HG03354 (cell line): ENCODE results near the gene ABCC8.

Experiments
- ATAC-seq: cut with Tn5 transposase; IDR thresholded peaks from one replicate; pipeline ENCODE4 v1.9.1; 2021; ENCODE audit warnings: mild to moderate bottlenecking; ENCODE audit not compliant: unreplicated experiment, poor library complexity, severe bottlenecking

ABCC8 gene

DNA sequence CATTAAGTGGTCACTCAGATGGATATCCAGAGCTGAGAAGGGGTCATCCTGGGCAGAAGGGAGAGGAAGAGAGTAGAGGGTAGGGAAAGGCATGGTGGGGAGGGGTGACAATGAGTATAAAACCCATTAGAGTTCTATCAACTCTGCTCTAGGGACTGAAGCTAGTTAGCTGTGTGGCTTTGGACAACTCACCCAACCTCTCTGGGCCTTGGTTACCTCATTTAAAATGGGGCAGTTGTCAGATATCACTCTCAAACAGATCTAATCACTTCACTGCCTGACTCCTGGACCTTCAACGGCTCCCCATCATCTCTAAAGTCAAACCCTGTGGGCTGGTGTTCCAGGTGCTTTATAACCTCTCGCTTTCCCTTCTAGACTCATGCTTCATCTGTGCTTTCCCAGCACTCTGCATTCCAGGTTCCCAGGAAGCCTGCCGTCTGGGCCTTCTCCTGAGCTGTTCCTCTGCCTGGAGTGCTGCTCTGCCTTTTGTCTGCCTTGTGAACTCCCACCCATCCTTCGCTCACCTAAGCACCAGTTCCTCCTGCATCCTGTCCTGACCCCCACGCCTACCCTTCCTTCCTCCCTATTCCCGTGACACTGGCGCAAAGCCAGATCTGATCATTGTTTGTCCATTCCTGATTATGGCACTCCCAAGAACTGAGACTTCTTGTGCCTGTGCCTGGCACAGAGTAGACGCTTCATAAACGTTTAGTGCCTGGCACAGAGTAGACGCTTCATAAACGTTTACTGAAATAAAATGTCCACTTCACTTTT, 65.9 kb downstream of the ABCC8 start:
- no peak for ATAC-seq

DNA sequence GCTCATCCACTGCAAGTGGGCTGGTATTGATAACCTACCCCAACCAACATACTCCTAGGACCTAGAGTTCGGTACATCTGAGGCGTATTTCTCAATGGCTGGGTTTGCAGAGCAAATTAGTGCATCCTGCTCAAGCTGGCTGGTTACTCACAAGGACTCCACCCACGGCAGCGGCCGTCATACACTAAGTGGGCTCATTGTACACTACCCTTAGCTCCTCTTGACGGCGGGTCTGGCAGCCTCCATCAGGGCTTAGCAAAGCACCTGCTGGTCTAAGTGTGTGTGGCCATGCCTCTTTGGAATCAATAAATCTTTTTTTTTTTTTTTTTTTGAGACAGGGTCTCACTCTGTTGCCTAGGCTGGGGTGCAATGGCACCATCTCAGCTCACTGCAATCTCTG, 68.0 kb downstream of the ABCC8 start:
- no peak for ATAC-seq

DNA sequence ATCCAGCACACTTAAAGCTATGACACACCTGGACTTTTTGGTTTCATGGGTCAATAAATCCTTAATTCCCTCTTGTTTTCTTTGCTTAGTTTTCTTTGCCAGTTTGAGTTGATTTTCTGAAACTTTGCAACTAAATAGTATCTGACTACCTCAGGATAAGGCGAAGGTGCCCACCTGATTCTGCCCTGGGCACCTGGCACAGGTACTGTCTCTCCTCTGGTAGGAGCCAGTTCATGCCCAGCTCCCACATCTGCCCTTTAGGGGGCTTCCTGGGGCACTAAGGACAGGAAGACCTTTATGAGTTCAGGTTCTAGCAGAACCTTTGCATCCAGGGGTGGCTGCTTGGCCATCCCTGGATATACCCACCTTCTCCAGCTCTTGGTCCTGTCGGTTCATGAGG, 68.6 kb downstream of the ABCC8 start:
- ATAC-seq, result no peak

GRCh38 chr11:17407575-17407974, 69.1 kb downstream of the ABCC8 start:
- no peak for ATAC-seq

GRCh38 chr11:17406818-17407149, 69.9 kb downstream of the ABCC8 start:
- ATAC-seq, result no peak

DNA sequence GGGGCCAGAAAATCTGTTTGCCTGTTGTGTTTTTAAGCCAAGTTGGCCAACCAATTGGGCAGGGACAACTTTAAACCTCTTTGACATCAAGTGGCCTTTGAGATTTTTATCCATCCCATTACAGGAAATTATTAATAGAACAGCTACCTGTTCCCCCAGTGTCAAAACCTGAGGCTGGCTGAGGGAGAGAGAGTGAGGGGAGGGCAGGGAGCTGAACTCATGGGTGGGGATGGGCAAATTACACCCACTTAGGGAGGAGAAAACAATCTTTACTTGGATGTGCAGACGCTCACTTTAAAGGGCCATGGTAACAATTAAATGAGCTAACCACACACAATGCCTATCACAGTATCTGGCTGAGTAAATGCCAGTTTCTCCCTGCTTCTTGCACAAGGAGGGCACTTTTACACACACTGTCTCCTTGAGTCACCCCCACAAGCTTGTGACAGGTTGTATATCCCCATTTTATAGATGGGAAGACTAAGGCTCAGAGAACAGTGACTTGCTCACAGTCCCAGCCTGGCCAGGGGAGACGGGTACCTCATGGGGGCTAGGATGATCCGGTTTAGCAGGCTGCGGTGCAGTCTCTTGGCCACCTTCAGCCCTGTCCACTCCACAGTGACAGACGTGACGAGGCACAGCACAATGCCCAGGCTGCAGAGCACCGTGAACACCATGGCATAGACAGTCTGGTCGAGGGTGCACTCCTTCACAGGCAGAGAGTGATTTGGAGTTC, 70.4 kb downstream of the ABCC8 start:
- ATAC-seq, result no peak

DNA sequence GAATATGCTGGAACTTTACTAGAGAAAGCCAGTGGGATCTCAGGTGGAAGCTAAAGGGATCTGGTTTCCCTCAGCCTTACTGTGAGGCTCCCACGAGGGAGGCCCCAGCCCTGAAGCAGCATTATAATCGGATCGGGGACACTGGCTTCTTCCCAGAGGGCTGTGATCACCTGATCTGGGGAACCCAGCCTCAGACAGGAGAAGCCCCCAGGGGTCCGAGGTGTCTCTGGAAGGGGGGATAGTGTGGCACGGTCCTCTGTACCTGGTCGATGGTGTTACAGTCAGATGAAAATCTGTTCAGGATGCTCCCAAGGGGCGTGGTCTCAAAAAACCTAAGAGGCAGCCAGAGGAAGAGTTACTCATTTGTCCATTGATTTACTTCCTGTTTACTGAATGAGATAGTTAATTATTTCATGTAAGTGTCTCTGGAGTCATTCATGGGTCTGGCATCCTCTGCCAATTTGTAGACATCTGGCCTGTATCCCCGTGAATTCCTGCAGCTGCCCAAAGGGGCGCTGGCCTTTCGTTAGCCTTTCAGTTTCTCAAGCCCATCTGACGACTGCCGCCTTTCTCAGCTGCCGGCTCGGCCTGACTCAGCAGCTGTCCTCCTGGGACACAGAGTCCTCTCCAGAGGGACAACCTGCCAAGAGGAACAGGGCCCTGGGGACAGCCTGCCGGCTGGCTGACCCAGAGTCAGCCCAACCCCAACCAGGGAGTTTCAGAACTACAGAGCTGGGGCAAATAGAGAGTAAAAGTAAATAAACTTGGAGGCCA, 71.2 kb downstream of the ABCC8 start:
- no peak for ATAC-seq

GRCh38 chr11:17403980-17404759, 72.5 kb downstream of the ABCC8 start:
- ATAC-seq, result no peak

- no peak for ATAC-seq
Measured at GRCh38 chr11:17402486-17402885, 74.2 kb downstream of the ABCC8 start.

DNA sequence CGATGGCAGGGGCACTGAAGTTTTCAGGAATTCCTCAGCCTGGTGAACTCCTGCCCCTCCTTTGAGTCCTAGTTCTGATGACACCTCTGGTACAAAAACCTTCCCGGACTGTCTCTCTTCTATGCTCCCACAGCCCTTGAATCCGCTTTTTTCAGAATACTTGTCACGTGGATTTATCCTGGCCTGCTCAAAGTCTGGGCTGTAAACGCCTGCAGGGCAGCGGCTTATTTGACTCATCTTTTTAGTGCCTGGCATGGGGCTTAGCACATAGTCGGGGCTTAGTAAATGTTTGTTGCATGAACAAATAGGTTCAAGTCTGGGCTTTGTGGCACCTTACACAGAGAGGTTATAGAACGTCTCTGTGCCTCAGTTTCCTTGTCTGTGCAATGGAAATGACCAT, 74.8 kb downstream of the ABCC8 start:
- no peak for ATAC-seq

DNA sequence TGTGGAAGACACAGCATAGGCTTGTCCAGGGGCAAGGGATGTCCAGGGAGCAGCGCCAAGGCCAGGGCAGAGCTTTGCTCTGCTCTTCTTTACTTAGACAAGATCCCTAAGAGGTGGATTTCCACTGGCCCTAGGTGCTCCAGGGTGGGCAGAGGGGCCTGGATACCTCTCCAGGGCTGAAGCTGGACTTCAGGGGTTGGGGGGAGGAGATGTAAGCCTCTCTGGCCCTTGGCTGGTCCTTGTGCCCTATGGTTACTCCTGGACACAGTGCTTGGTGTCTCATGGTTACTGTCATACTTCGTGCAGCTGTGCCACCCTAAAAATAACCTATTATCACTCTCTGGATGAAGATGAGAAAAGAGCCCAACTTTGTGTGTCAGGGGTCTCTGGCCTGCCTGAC, 75.3 kb downstream of the ABCC8 start:
- ATAC-seq, result no peak

- ATAC-seq, result no peak
Measured at GRCh38 chr11:17400048-17400775, 76.4 kb downstream of the ABCC8 start.

- ATAC-seq, result no peak
Measured at GRCh38 chr11:17399236-17399635, 77.4 kb downstream of the ABCC8 start.

DNA sequence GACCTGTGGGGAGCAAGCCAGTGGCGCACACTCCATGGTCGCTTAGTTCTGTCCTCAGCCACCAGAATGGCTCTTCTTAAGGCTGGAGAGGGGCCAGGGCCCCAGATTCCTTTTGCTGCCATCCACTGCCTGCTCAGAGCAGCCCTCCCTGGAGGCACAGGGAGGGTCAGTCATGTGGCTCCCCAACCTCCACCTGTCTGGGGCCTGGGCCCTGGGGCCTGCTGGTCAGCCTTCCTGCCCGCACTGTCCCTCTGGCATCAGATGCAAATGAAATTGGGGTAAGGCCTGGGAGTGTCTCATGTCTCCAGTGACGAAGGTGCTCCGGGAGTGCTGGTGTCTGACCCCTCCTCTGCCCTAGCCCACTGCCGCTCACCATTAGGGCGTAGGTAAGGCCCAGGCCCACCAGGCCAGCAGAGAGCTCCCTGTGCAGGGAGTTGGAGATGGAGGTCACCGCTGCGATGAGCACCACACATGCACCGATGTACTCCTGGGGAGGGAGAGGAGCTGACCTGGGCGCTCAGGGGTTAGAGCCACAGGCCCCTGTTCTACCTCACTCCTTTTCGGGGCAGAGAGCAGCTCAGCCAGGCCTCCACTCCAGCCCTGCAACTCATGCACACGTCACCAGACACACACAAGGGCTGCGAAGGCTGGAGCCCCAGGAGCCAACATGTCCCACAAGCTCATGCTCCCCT, 79.2 kb downstream of the ABCC8 start:
- ATAC-seq, result no peak

GRCh38 chr11:17396598-17397310, 79.9 kb downstream of the ABCC8 start:
- no peak for ATAC-seq

GRCh38 chr11:17395978-17396377, 80.7 kb downstream of the ABCC8 start:
- no peak for ATAC-seq

GRCh38 chr11:17395554-17395961, 81.1 kb downstream of the ABCC8 start:
- no peak for ATAC-seq

GRCh38 chr11:17394743-17395390, 81.8 kb downstream of the ABCC8 start:
- ATAC-seq, result no peak
